Breast epithelium (tissue), 4 donors: Measurements from ENCODE around the gene PDZRN3. TPM values are rescaled to one million over a fixed set of nuclear protein-coding genes. Genes with fewer than 3 reads are reported as not detected.

Experiments
- DNase-seq, 2 donors: peaks; one replicate each; pipeline ENCODE4 v3.0.0-alpha.2; 2019; ENCODE audit warnings: low spot score in 2 of 2
- H3K27ac ChIP-seq, 2 donors: fragments of 200-600 bp; sonication (generic) in 1 of 2; one replicate each; pipeline ENCODE4 v1.5.1; 2016 to 2019; ENCODE audit warnings: mild to moderate bottlenecking in 1 of 2
- H3K27me3 ChIP-seq, 2 donors: fragments of 200-600 bp; sonication (generic) in 1 of 2; one replicate each; pipeline versions ENCODE4 v1.5.1 to v1.6.0; 2017 to 2019; ENCODE audit warnings: control low read depth in 1 of 2, mild to moderate bottlenecking in 1 of 2
- H3K36me3 ChIP-seq: fragments of 200-600 bp; one replicate; pipeline ENCODE4 v1.5.1; 2019
- H3K4me1 ChIP-seq, 2 donors: fragments of 200-600 bp; sonication (generic); one replicate each; pipeline ENCODE4 v1.5.1; 2016 to 2019; ENCODE audit warnings: control low read depth in 1 of 2
- H3K4me3 ChIP-seq, 3 donors: fragments of 200-600 bp; sonication (generic); 1 replicate in 2 of 3; 2 replicates in 1 of 3; pipeline ENCODE4 v1.5.1; 2016 to 2019; ENCODE audit warnings: mild to moderate bottlenecking in 3 of 3, moderate library complexity in 2 of 3
- H3K9me3 ChIP-seq, 2 donors: fragments of 200-600 bp; sonication (generic) in 1 of 2; one replicate each; pipeline ENCODE4 v1.5.1; 2016 to 2019; ENCODE audit warnings: control low read depth in 1 of 2
- CTCF ChIP-seq, 3 donors: fragments of 450-650 bp; IDR thresholded peaks; one replicate each; pipeline ENCODE4 v1.5.1; 2016 to 2017; ENCODE audit warnings: antibody characterized with exemption in 3 of 3, mild to moderate bottlenecking in 3 of 3, moderate library complexity in 3 of 3
- POLR2A ChIP-seq: fragments of 450-650 bp; IDR thresholded peaks from one replicate; pipeline ENCODE4 v1.6.1; 2016; ENCODE audit warnings: antibody characterized with exemption, mild to moderate bottlenecking, moderate library complexity
- POLR2AphosphoS5 ChIP-seq, 3 donors: sonication (generic); formaldehyde crosslinking; IDR thresholded peaks; one replicate each; pipeline ENCODE4 v1.6.1; 2017; ENCODE audit warnings: antibody characterized with exemption in 3 of 3
- intact Hi-C: fragments of 100-400 bp; cut with DNase I; formaldehyde crosslinking; loops from one replicate; pipeline ENCODE4 v1.15.1; 2023; ENCODE audit warnings: low total_unique reads
- total RNA-seq, 3 donors: library from RNA; depleted of rRNA; stranded (reverse); fragments of >200 nt; gene quantifications; one replicate each; pipeline ENCODE4 v1.1.0, GENCODE V29; 2016

PDZRN3 gene
- total RNA-seq, 3 donors from 2014 or later = 36.0 to 79.6 (median 37.6) TPM

- H3K36me3 ChIP-seq = no peaks in the 10 kb centered on the region
- TF ChIP-seq CTCF (IDR thresholded peaks at IDR 0.05) (no peak), POLR2AphosphoS5 (IDR thresholded peaks at IDR 0.05) (no peak), POLR2A (no peak)
- intact Hi-C loops = no loop called here
- H3K9me3 ChIP-seq = no peaks in the 10 kb centered on the region
- no peaks in the 10 kb centered on the region for H3K27me3 ChIP-seq
- H3K27ac ChIP-seq = no peak overlapping the region
- no peak overlapping the region for H3K4me3 ChIP-seq
- no peak for DNase-seq
- H3K4me1 ChIP-seq = no peaks in the 10 kb centered on the region
Measured at GRCh38 chr3:73403444-73403843, 221.3 kb downstream of the PDZRN3 start.

- H3K9me3 ChIP-seq = no peaks in the 10 kb centered on the region
- no peaks in the 10 kb centered on the region for H3K4me1 ChIP-seq
- TF ChIP-seq POLR2AphosphoS5 (IDR thresholded peaks at IDR 0.05) (no peak), CTCF (IDR thresholded peaks at IDR 0.05) (no peak), POLR2A (no peak)
- no peak for DNase-seq
- H3K4me3 ChIP-seq = no peak overlapping the region
- no peaks in the 10 kb centered on the region for H3K36me3 ChIP-seq
- no peaks in the 10 kb centered on the region for H3K27me3 ChIP-seq
- intact Hi-C loops = no loop called here
- H3K27ac ChIP-seq = peak overlapping the region in 1 of 2 donors; percentile 45
Measured at GRCh38 chr3:73401616-73402279, 223.0 kb downstream of the PDZRN3 start.

GRCh38 chr3:73401059-73401458 lies 223.7 kb downstream of the PDZRN3 start:
- no peaks in the 10 kb centered on the region for H3K4me1 ChIP-seq
- H3K27ac ChIP-seq = peak overlapping the region in 1 of 2 donors; percentile 16
- TF ChIP-seq POLR2AphosphoS5 (IDR thresholded peaks at IDR 0.05) (no peak), POLR2A (no peak), CTCF (IDR thresholded peaks at IDR 0.05) (no peak)
- no peaks in the 10 kb centered on the region for H3K9me3 ChIP-seq
- H3K4me3 ChIP-seq = no peak overlapping the region
- intact Hi-C loops = no loop called here
- DNase-seq = no peak
- no peaks in the 10 kb centered on the region for H3K36me3 ChIP-seq
- no peaks in the 10 kb centered on the region for H3K27me3 ChIP-seq

GRCh38 chr3:73399666-73400253 lies 225.0 kb downstream of the PDZRN3 start:
- no peak for DNase-seq
- Histone ChIP-seq H3K27me3 (no peaks in the 10 kb centered on the region), H3K4me1 (no peaks in the 10 kb centered on the region), H3K4me3 (no peak overlapping the region), H3K36me3 (no peaks in the 10 kb centered on the region), H3K9me3 (no peaks in the 10 kb centered on the region), H3K27ac (peak overlapping the region; percentile 1 to 28)
- TF ChIP-seq CTCF (IDR thresholded peaks at IDR 0.05) (no peak), POLR2A (no peak), POLR2AphosphoS5 (IDR thresholded peaks at IDR 0.05) (no peak)
- intact Hi-C loops = loop anchor here (2.0 kb wide), 1 partner anchor 13 kb away; no protein-coding TSS in a partner anchor

- H3K4me3 ChIP-seq = no peak overlapping the region
- H3K9me3 ChIP-seq = no peaks in the 10 kb centered on the region
- intact Hi-C loops = loop anchor here (2.0 kb wide), 1 partner anchor 14 kb away; no protein-coding TSS in a partner anchor
- H3K27me3 ChIP-seq = no peaks in the 10 kb centered on the region
- H3K36me3 ChIP-seq = no peaks in the 10 kb centered on the region
- no peaks in the 10 kb centered on the region for H3K4me1 ChIP-seq
- TF ChIP-seq POLR2AphosphoS5 (IDR thresholded peaks at IDR 0.05) = no peak
- TF ChIP-seq CTCF (IDR thresholded peaks at IDR 0.05) = no peak
- no peak for TF ChIP-seq POLR2A
- DNase-seq = no peak
- peak overlapping the region; percentile 1 to 28 for H3K27ac ChIP-seq
Measured at GRCh38 chr3:73399106-73399505, 225.6 kb downstream of the PDZRN3 start.
